ENCODE measurements around the gene MAPK6.
"Not testable (repeated sequence)": the region's sequence is repeated elsewhere in the genome, so short reads cannot be mapped to it uniquely, and the experiment has no call there.

The MAPK6 gene

DNA sequence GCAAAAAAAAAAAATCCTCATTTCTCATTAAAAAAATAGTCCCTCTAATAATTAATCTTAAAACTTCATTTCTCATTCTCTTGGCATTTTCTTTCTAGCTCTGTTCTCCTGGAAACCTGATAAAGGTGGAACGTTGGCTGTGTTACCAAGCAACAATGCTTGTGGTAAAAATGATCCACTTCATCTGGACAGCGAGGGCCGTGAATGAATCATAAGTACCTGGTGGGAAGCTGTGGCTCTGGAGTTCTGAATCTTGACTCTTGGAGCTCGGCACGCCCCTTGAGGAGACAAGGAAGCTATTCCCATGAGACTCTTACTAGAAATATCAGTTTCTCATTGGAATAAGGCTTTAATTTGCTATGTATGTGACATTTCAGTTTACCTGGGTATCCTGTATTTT, 61.0 kb downstream of the MAPK6 start:
- Mint-ChIP-seq H3K27me3 (peaks cover 11% of the 10 kb centered on the region), H3K27ac (no peak overlapping the region), H3K9me3 (no peaks in the 10 kb centered on the region), H3K36me3 (no peaks in the 10 kb centered on the region), H3K4me1 (peaks cover 33% of the 10 kb centered on the region), H3K4me3 (no peak overlapping the region)
- ATAC-seq, result no peak

DNA sequence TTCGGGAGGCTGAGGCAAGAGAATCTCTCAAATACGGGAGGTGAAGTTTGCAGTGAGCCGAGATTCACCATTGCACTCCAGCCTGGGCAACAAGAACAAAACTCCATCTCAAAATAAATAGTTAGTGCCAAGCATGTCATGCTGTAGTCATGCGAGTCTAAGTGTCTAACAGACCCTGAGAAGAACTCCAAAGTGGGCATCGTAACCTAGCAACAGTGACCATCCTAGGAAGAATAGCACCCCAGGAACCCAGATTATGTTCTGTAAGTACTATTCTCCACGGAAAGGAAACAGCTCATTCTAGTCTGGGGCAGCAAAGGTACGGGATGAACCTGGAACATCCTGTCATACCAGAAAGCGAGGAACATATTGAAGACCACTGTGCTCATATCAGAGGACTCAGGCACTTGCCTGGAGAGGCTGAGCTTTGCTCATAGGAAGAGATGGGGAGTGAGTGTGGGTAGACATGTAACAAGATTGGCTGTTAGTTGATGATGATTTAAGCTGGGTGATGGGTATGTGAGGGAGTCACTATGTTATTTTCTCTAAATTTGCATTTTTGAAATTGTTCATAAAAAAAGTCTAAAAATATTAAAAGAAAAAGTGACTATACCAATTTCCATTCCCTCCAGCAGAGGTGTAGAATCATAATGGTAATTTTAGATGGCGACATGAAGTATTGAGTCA, 61.8 kb downstream of the MAPK6 start:
- no peak overlapping the region for H3K4me3 Mint-ChIP-seq
- H3K4me1 Mint-ChIP-seq, result peaks cover 33% of the 10 kb centered on the region
- no peaks in the 10 kb centered on the region for H3K9me3 Mint-ChIP-seq
- ATAC-seq, result no peak
- no peak overlapping the region for H3K27ac Mint-ChIP-seq
- H3K36me3 Mint-ChIP-seq, result no peaks in the 10 kb centered on the region
- H3K27me3 Mint-ChIP-seq, result peaks cover 11% of the 10 kb centered on the region

GRCh38 chr15:52082197-52083036, 63.4 kb downstream of the MAPK6 start:
- Mint-ChIP-seq H3K27ac (peak overlapping the region; percentile 72), H3K9me3 (no peaks in the 10 kb centered on the region), H3K27me3 (peaks cover 11% of the 10 kb centered on the region), H3K4me3 (no peak overlapping the region), H3K36me3 (no peaks in the 10 kb centered on the region), H3K4me1 (peaks cover 33% of the 10 kb centered on the region)
- peak; percentile 80 for ATAC-seq

- Mint-ChIP-seq H3K27me3 (peaks cover 11% of the 10 kb centered on the region), H3K4me1 (peaks cover 33% of the 10 kb centered on the region), H3K27ac (peak overlapping the region; percentile 72)
- ATAC-seq, H3K36me3 Mint-ChIP-seq, H3K9me3 Mint-ChIP-seq, H3K4me3 Mint-ChIP-seq: not testable (repeated sequence)
Observed at GRCh38 chr15:52083037-52083359, 64.0 kb downstream of the MAPK6 start.

GRCh38 chr15:52083603-52084002, 64.6 kb downstream of the MAPK6 start:
- H3K4me1 Mint-ChIP-seq, result peaks cover 32% of the 10 kb centered on the region
- no peak overlapping the region for H3K27ac Mint-ChIP-seq
- H3K9me3 Mint-ChIP-seq, result no peaks in the 10 kb centered on the region
- H3K36me3 Mint-ChIP-seq, result no peaks in the 10 kb centered on the region
- peaks cover 9% of the 10 kb centered on the region for H3K27me3 Mint-ChIP-seq
- no peak for ATAC-seq
- H3K4me3 Mint-ChIP-seq, result no peak overlapping the region

- Mint-ChIP-seq H3K27me3 (no peaks in the 10 kb centered on the region), H3K4me3 (no peak overlapping the region), H3K4me1 (peaks cover 21% of the 10 kb centered on the region), H3K27ac (no peak overlapping the region), H3K36me3 (peaks cover 11% of the 10 kb centered on the region), H3K9me3 (peaks cover 7% of the 10 kb centered on the region)
- ATAC-seq, result no peak
Observed at GRCh38 chr15:52085299-52085698, 66.3 kb downstream of the MAPK6 start.

- no peak overlapping the region for H3K27ac Mint-ChIP-seq
- no peak overlapping the region for H3K4me3 Mint-ChIP-seq
- H3K4me1 Mint-ChIP-seq, result peaks cover 21% of the 10 kb centered on the region
- H3K9me3 Mint-ChIP-seq, result peaks cover 9% of the 10 kb centered on the region
- H3K36me3 Mint-ChIP-seq, result peaks cover 13% of the 10 kb centered on the region
- no peaks in the 10 kb centered on the region for H3K27me3 Mint-ChIP-seq
- ATAC-seq, result no peak
Observed at GRCh38 chr15:52086011-52086786, 67.2 kb downstream of the MAPK6 start.

DNA sequence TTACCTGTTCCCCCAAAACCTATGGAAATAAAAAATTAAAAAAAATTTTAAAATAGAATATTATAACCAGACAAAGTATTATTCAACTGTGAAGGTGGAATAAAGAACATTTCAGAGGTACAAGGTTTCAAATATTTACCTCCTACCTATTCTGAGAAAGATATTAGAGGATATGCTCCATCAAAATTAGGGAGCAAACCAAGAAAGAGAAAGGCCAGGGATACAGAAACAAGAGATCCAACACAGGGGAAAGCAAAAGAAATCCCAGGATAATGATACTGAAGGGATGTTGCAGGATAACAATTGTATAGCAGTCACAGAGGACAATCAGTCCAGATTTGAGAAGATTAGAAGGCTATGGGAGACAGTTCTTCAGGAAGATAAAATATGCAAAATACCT, 71.2 kb downstream of the MAPK6 start:
- Mint-ChIP-seq H3K36me3 (peaks cover 13% of the 10 kb centered on the region), H3K4me1 (no peaks in the 10 kb centered on the region), H3K9me3 (peaks cover 9% of the 10 kb centered on the region), H3K4me3 (no peak overlapping the region), H3K27ac (no peak overlapping the region), H3K27me3 (no peaks in the 10 kb centered on the region)
- ATAC-seq, result no peak

DNA sequence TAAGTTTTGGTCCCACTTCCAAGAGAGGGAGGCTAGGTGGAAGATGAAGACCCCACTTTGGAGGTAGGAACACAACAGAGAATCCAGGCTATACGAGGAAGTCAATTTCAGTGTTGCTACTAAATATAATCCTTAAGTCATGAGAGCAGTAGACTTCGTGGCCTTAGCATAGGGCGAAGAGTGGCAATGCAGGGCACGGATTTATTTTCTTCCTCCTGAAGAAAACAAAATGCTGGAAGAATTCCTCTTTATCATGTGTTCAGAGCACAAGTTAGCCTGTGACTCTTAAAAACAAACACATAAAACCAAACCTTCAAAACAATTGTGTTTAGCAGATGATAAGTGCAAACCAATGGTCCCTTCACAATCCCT, 74.1 kb downstream of the MAPK6 start:
- ATAC-seq, result no peak
- Mint-ChIP-seq H3K4me1 (no peaks in the 10 kb centered on the region), H3K27ac (no peak overlapping the region), H3K4me3 (no peak overlapping the region), H3K9me3 (peaks cover 9% of the 10 kb centered on the region), H3K27me3 (no peaks in the 10 kb centered on the region), H3K36me3 (peaks cover 13% of the 10 kb centered on the region)

DNA sequence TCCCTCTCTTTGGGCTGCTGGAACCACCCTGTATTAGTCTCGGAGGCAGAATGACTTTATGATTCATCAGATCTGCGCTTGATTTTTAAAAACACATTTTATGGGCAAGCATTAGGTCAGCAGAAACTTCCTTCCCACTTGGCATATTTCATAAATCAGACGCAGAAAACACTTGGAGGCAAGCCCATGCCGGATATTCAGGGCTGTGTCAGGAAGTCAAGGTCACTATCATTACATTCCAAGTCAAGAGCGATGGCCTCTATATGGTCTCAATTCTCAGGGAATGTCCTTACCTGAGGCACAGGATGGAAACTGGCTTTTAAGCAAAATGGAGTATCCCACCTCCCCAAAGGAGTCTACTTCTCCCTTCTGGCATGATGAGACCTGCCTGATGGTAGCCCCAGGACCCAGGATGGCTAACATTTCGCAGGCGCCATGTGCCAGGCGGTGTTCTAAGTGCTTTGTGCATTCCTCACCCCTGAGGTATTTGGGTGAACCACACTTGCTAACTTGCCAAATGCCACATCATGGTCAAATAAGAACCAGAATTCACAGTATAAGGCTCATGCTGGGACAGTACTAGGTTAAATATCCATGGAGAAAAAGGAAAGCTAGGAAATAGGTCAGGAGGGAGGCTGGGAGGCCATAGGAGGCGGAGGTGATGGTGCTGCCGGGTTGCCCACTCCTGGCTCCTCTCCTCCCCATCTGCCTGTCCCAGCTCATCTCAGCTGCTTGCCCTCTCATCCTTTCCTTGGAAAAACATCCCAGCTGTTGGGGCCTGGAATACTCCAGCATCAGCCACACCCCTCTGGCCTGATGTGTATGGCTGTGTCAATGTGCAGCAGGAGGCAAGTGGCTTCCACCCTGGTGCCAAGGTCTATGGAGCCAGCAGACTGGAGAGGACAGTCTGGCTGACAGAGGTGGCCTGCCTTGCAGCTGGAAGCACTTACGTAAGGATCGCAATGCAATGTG, 74.8 kb downstream of the MAPK6 start:
- ATAC-seq, result no peak
- Mint-ChIP-seq H3K27me3 (no peaks in the 10 kb centered on the region), H3K27ac (no peak overlapping the region), H3K4me1 (no peaks in the 10 kb centered on the region), H3K4me3 (no peak overlapping the region), H3K9me3 (peaks cover 9% of the 10 kb centered on the region), H3K36me3 (peaks cover 13% of the 10 kb centered on the region)

- no peak overlapping the region for H3K4me3 Mint-ChIP-seq
Observed at GRCh38 chr15:52094811-52095584, 76.0 kb downstream of the MAPK6 start.

DNA sequence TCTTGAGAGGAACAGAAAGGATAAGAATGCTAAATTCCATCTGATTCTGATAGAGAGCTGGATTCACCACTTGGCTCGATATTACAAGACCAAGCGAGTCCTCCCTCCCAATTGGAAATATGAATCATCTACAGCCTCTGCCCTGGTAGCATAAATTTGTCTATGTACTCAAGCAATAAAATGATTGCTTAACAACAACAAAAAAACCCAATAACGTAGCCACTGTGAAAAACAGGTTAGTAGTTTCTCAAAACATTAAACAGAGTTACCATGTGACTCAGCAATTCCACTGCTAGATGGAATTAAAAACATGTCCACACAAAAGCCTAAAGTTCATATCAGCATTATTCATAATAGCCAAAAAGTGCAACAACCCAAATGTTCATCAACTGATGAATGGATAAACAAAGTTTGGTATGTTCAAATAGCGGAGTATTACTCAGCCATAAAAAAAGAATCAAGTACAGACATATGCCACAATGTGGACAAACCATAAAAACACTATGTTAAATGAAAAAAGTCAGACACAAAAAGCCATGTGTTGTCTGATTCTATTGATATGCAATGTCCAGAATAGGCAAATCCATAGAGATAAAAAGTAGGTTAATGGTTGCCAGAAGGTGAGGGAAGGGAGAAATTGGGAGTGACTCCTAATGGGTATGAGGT, 76.7 kb downstream of the MAPK6 start:
- Mint-ChIP-seq H3K27me3 (no peaks in the 10 kb centered on the region), H3K4me1 (no peaks in the 10 kb centered on the region), H3K36me3 (no peaks in the 10 kb centered on the region), H3K9me3 (no peaks in the 10 kb centered on the region), H3K4me3 (no peak overlapping the region), H3K27ac (no peak overlapping the region)
- ATAC-seq, result no peak

More at GRCh38 chr15:52094811-52095584, 76.0 kb downstream of the MAPK6 start:
- no peak for ATAC-seq
- no peaks in the 10 kb centered on the region for H3K27me3 Mint-ChIP-seq
- H3K27ac Mint-ChIP-seq, result no peak overlapping the region
- peaks cover 4% of the 10 kb centered on the region for H3K9me3 Mint-ChIP-seq
- H3K36me3 Mint-ChIP-seq, result peaks cover 5% of the 10 kb centered on the region
- no peaks in the 10 kb centered on the region for H3K4me1 Mint-ChIP-seq

GRCh38 chr15:52096536-52096935, 77.5 kb downstream of the MAPK6 start:
- not testable (repeated sequence) for H3K36me3 Mint-ChIP-seq, H3K4me1 Mint-ChIP-seq, H3K27ac Mint-ChIP-seq, H3K27me3 Mint-ChIP-seq, H3K9me3 Mint-ChIP-seq, ATAC-seq, H3K4me3 Mint-ChIP-seq

- ATAC-seq, result no peak
- Mint-ChIP-seq H3K4me3 (no peak overlapping the region), H3K36me3 (no peaks in the 10 kb centered on the region), H3K27me3 (no peaks in the 10 kb centered on the region), H3K4me1 (peaks cover 6% of the 10 kb centered on the region), H3K9me3 (peaks cover 3% of the 10 kb centered on the region), H3K27ac (no peak overlapping the region)
Observed at GRCh38 chr15:52097180-52097579, 78.2 kb downstream of the MAPK6 start.

Data from stimulated activated memory B cell treated with anti-CD40 and anti-IgM and Interleukin-4, amounts not matched to agents 10 μg/mL and 1 μg/mL and 100 μg/mL, for 72 hours (primary cell).